ENCODE measurements around the gene STAT3.

The STAT3 gene

DNA sequence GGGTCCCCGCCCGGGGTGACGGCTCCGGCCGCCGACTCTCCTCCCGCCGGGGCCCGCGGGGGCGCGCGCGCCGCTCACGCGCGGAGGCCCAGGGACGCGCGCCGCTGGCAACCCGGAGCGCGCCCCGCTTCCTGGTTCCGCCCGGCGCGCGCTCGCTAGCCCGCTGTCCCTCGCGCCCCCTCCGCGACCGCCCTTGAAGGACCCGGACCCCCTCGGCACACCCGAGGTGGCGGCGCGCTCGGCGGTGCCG is 112.0 kb downstream of the STAT3 start, which contains the start of gene STAT5B:
TSS of gene STAT5B (minus strand) at position 33 of the 250 bp plus-strand sequence. CDS start 44,264 bp downstream, outside the sequence.
- in situ Hi-C loops (cut with MboI; ENCODE audit: low sequenced_read_pairs, unreplicated experiment), result no loop called here
- TF ChIP-seq, protein P1, sequence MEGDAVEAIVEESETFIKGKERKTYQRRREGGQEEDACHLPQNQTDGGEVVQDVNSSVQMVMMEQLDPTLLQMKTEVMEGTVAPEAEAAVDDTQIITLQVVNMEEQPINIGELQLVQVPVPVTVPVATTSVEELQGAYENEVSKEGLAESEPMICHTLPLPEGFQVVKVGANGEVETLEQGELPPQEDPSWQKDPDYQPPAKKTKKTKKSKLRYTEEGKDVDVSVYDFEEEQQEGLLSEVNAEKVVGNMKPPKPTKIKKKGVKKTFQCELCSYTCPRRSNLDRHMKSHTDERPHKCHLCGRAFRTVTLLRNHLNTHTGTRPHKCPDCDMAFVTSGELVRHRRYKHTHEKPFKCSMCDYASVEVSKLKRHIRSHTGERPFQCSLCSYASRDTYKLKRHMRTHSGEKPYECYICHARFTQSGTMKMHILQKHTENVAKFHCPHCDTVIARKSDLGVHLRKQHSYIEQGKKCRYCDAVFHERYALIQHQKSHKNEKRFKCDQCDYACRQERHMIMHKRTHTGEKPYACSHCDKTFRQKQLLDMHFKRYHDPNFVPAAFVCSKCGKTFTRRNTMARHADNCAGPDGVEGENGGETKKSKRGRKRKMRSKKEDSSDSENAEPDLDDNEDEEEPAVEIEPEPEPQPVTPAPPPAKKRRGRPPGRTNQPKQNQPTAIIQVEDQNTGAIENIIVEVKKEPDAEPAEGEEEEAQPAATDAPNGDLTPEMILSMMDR (IDR thresholded peaks at IDR 0.05; ENCODE audit: borderline replicate concordance, control extremely low read depth, extremely low read depth, insufficient read depth, missing control alignments), result no peak
- DNase-seq (ENCODE audit: low spot score), result peak; percentile 93

DNA sequence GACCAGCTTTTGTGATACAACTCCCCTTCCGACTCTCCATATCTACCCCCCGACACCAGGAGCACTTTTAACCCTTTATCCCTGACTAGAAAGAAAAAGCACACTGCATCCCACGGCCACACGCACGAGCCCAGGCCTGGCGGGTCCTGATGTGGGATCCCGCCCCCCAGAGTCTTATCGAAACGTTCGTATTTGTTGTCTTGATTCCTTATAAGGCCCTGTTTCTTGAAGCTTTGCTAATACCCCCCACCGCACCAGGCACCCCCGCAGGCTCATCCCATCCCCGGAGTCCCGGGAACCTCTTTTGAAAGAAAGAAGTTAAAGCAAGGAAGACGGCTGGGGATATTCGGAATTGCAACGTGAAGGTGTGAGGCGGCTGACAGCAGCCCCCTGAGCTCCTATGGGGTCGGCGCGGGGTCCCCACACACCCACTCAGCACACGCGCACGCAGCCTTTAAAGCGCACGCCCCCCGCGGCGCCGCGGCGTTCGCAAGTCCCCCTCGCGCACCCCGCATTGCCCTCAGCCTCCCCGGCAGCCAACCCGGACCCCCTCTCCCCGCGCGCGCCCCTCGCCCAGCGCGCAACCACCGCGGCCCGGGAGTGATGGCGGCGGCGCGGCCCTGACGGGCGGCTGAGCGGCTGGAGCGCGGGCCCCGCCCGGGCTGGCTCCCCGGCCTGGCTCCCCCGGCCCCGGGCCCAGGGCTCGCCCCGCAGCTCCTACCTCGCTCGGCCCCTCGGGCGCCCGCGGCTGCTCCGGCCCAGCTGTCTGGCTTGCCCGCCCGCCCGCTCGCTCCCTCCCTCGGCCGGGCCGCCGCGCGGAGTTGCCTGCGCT is 112.5 kb downstream of the STAT3 start:
- DNase-seq (ENCODE audit: low spot score), result peak; percentile 50
- TF ChIP-seq, protein P1 (IDR thresholded peaks at IDR 0.05; ENCODE audit: borderline replicate concordance, control extremely low read depth, extremely low read depth, insufficient read depth, missing control alignments), result no peak
- in situ Hi-C loops (cut with MboI; ENCODE audit: low sequenced_read_pairs, unreplicated experiment), result no loop called here

DNA sequence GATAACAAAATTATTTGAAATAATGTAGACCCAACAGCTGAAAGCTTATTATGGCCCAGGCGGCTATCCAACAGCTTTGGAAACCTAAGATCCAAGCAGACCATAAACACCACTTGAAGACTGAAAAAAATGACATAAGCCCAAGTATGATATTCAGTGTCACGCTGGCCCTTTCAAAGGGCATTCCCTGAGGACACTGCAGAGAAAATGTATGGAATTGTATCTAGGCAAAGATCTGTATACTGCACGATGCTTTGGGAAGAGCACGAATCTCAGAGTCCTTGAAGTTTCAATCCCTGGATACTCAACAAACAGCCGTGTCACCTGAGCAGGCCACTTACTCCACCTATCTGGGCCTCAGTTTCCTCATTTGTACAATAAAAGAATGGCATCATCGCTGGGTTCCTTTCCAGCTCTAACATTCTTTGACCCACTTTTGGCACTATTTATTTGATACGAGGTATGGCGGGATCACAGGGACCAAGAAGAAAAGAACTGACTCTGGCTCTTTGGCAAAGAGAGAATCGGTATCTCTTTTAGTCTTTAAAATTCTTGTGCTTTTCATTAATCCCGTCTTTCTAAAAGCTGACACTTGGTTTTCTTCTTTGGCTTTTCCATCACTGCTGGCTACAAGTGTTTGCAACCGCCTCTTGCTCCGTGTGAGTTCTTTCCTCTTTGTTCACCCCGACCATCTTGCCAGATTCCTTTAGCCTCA is 113.3 kb downstream of the STAT3 start:
- TF ChIP-seq, protein P1 (IDR thresholded peaks at IDR 0.05; ENCODE audit: borderline replicate concordance, control extremely low read depth, extremely low read depth, insufficient read depth, missing control alignments), result no peak
- DNase-seq (ENCODE audit: low spot score), result no peak
- in situ Hi-C loops (cut with MboI; ENCODE audit: low sequenced_read_pairs, unreplicated experiment), result no loop called here

DNA sequence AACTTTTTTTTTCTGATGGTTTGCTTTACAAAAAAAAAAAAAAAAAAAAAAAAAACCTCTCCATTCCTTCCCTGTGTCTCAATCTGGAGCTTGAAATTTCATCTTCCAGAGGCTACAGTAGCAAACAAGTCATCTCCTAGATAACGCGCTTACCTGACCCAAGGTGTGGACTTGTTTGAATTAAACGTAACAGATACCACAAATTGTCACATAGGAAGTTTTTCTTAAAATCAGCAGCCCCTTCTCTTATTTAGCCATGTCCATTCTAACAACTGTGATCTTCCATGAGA is 114.0 kb downstream of the STAT3 start:
- TF ChIP-seq, protein P1 (IDR thresholded peaks at IDR 0.05; ENCODE audit: borderline replicate concordance, control extremely low read depth, extremely low read depth, insufficient read depth, missing control alignments), result no peak
- no peak for DNase-seq (ENCODE audit: low spot score)
- in situ Hi-C loops (cut with MboI; ENCODE audit: low sequenced_read_pairs, unreplicated experiment), result no loop called here

DNA sequence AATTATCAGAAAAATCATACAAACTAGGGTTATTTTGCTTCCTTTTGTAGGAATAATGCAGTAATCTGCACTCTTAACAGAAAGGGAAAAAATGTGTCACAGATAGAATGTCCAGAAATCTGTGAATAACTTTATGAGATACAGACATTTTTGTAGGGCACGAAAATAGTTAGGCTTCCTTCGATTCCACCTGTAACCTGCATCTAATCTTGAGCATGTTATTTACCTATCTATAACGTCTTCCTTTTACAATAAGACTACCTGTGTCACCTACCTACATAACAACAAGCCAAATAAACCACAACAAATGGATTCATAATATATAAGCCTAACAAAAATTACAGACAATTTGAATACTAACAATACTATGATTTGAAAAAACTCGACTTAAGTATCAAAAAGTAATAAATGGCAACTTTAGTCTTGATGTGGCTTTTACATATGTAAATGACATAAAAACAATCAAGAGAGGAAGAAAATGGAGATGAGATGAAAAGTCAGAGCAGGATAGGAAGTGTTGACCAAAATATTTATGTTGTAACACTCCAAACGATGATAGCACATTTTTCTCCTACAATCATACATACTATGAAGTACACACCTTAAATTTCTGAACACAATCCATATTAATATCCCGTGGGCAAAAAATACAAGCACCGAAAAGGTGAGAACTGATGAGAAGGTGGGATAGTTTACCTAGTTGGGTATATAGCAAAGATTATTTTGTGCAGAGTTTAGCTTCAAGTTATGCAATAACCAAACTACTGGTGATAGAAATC is 114.6 kb downstream of the STAT3 start:
- no peak for DNase-seq (ENCODE audit: low spot score)
- TF ChIP-seq, protein P1 (IDR thresholded peaks at IDR 0.05; ENCODE audit: borderline replicate concordance, control extremely low read depth, extremely low read depth, insufficient read depth, missing control alignments), result no peak
- in situ Hi-C loops (cut with MboI; ENCODE audit: low sequenced_read_pairs, unreplicated experiment), result no loop called here

DNA sequence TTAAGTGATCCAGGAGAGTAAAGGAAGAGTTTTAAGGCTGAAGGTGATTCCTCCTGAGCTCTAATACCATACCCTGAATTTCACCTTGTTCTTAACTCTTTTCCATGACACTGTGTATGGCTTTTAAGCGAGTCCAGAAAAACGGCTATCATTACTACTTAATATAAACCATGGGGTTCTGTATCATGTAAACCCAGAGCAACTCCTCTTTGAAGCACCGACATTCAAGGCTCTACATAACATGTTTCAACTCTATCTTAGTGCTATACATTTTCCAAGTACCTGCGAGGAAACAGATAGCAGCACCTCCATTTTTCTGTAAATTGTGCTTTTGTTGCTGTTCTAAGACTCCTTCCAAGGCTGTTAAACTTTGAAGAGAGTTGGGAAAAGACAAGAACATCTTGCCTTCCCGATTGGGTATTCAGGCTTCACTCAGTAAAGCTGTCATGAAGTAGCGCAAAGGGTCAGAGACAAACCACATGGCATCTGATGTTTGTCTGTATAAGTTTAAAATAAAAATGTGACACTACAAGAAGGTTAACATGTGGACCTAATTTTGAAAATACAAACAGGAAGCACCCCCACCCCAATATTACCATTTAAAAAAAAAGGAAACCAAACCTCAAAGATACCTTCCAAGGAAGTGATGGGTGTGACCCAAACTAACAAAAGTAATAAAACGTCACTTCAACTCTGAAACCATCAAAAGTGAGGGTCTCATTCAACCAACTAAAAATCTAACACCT is 115.9 kb downstream of the STAT3 start:
- in situ Hi-C loops (cut with MboI; ENCODE audit: low sequenced_read_pairs, unreplicated experiment), result no loop called here
- TF ChIP-seq, protein P1 (IDR thresholded peaks at IDR 0.05; ENCODE audit: borderline replicate concordance, control extremely low read depth, extremely low read depth, insufficient read depth, missing control alignments), result no peak
- no peak for DNase-seq (ENCODE audit: low spot score)
